CD8-positive, alpha-beta memory T cell (primary cell): ENCODE results near the gene MRPL50. TPM values are rescaled to one million over a fixed set of nuclear protein-coding genes. Genes with fewer than 3 reads are reported as not detected.

ENCODE experiments used
- CTCF ChIA-PET: fragments of 350-600 bp; sonication (Branson Sonifier 250); formaldehyde crosslinking; loops from one replicate; lab custom pipeline; 2021; ENCODE audit warnings: antibody characterized with exemption; lab: Charles Lee
- POLR2A ChIA-PET: fragments of 350-600 bp; sonication (Branson Sonifier 250); formaldehyde crosslinking; loops from one replicate; lab custom pipeline; 2021; ENCODE audit warnings: antibody characterized with exemption; lab: Charles Lee
- DNase-seq, 5 donors: peaks; one replicate each; pipeline versions ENCODE4 v3.0.0 to v3.0.0-alpha.2; 2020 to 2022; ENCODE audit warnings: mixed read lengths in 1 of 5
- H3K27ac ChIP-seq: one replicate; pipeline ENCODE4 v1.7.0; 2013; ENCODE audit warnings: low read depth, mild to moderate bottlenecking, low read length, moderate library complexity
- H3K27me3 ChIP-seq: 2 replicates; pipeline ENCODE4 v1.7.0; 2013; ENCODE audit warnings: low read length, mild to moderate bottlenecking; ENCODE audit not compliant: insufficient read depth, poor library complexity, severe bottlenecking
- H3K36me3 ChIP-seq: 2 replicates; pipeline ENCODE4 v1.7.0; 2013; ENCODE audit warnings: mild to moderate bottlenecking, low read length, moderate library complexity; ENCODE audit not compliant: insufficient read depth
- H3K4me1 ChIP-seq: 2 replicates; pipeline ENCODE4 v1.7.0; 2013; ENCODE audit warnings: mild to moderate bottlenecking, low read length, moderate library complexity; ENCODE audit not compliant: insufficient read depth
- H3K4me3 ChIP-seq: 2 replicates; pipeline ENCODE4 v1.7.0; 2013; ENCODE audit warnings: mild to moderate bottlenecking, low read length
- H3K9me3 ChIP-seq: 2 replicates; pipeline ENCODE4 v1.7.0; 2013; ENCODE audit warnings: mild to moderate bottlenecking, low read length
- H3K27ac Mint-ChIP-seq, 8 donors: one replicate each; pipeline ENCODE4 v1.8.0; 2020 to 2021; ENCODE audit warnings: mixed read lengths in 8 of 8, mild to moderate bottlenecking in 6 of 8, inconsistent platforms in 3 of 8, moderate library complexity in 3 of 8
- H3K27me3 Mint-ChIP-seq, 2 donors: one replicate each; pipeline ENCODE4 v1.8.0; 2020 to 2021; ENCODE audit warnings: mixed read lengths in 2 of 2, mild to moderate bottlenecking in 1 of 2, moderate library complexity in 1 of 2
- H3K36me3 Mint-ChIP-seq, 3 donors: one replicate each; pipeline ENCODE4 v1.8.0; 2020 to 2021; ENCODE audit warnings: mixed read lengths in 3 of 3, inconsistent platforms in 1 of 3, mild to moderate bottlenecking in 1 of 3
- H3K4me1 Mint-ChIP-seq, 3 donors: one replicate each; pipeline ENCODE4 v1.8.0; 2020 to 2021; ENCODE audit warnings: mixed read lengths in 3 of 3, inconsistent platforms in 1 of 3, mild to moderate bottlenecking in 1 of 3
- H3K4me3 Mint-ChIP-seq, 7 donors: one replicate each; pipeline ENCODE4 v1.8.0; 2020 to 2021; ENCODE audit warnings: mixed read lengths in 7 of 7, mild to moderate bottlenecking in 6 of 7, moderate library complexity in 4 of 7, inconsistent platforms in 2 of 7
- H3K9me3 Mint-ChIP-seq, 5 donors: one replicate each; pipeline ENCODE4 v1.8.0; 2020 to 2022; ENCODE audit warnings: mixed read lengths in 5 of 5, mild to moderate bottlenecking in 3 of 5, moderate library complexity in 2 of 5, inconsistent platforms in 1 of 5
- polyA plus RNA-seq: library from polyadenylated mRNA; unstranded; fragments of 300-500 nt; fragmentation: Illumina TruSeq; gene quantifications from one replicate; pipeline ENCODE4 v1.2.3, GENCODE V29; 2021
- total RNA-seq, 2 experiments: library from RNA; stranded (reverse); gene quantifications; one replicate each; pipeline ENCODE4 v1.2.3, GENCODE V29; 2021

MRPL50 gene
- total and polyA plus RNA-seq, 3 experiments from 2014 or later, result 13.0 to 16.4 (median 16.2) TPM

GRCh38 chr9:101427957-101428655 lies 29.7 kb upstream of the MRPL50 start:
- Mint-ChIP-seq H3K4me1 (no peaks in the 10 kb centered on the region), H3K27ac (no peak overlapping the region), H3K4me3 (no peak overlapping the region), H3K9me3 (peaks cover 0 to 8% (median 6%) of the 10 kb centered on the region in 5 donors), H3K36me3 (peaks cover 0 to 6% (median 0%) of the 10 kb centered on the region in 3 donors), H3K27me3 (peaks cover 7 to 12% of the 10 kb centered on the region in 2 donors)
- Histone ChIP-seq H3K9me3 (no peaks in the 10 kb centered on the region), H3K4me3 (no peak overlapping the region), H3K27me3 (no peaks in the 10 kb centered on the region), H3K27ac (no peak overlapping the region), H3K36me3 (no peaks in the 10 kb centered on the region), H3K4me1 (no peaks in the 10 kb centered on the region)
- ChIA-PET CTCF (interaction anchor here (0.6 kb wide), 1 partner anchor 40 kb away, joined by 3 read pairs; no protein-coding TSS in a partner anchor), POLR2A (no interaction called here)
- no peak for DNase-seq

GRCh38 chr9:101427358-101427757 lies 28.9 kb upstream of the MRPL50 start:
- DNase-seq, result no peak
- no peaks in the 10 kb centered on the region for H3K4me1 ChIP-seq
- Mint-ChIP-seq H3K4me3 (no peak overlapping the region), H3K36me3 (peaks cover 0 to 9% (median 0%) of the 10 kb centered on the region in 3 donors), H3K9me3 (peaks cover 0 to 11% (median 6%) of the 10 kb centered on the region in 5 donors), H3K27me3 (peaks cover 7 to 12% of the 10 kb centered on the region in 2 donors), H3K4me1 (no peaks in the 10 kb centered on the region), H3K27ac (no peak overlapping the region)
- CTCF ChIA-PET, result no interaction called here
- H3K4me3 ChIP-seq, result no peak overlapping the region
- H3K36me3 ChIP-seq, result no peaks in the 10 kb centered on the region
- H3K9me3 ChIP-seq, result no peaks in the 10 kb centered on the region
- H3K27me3 ChIP-seq, result no peaks in the 10 kb centered on the region
- POLR2A ChIA-PET, result no interaction called here
- no peak overlapping the region for H3K27ac ChIP-seq

- H3K27ac Mint-ChIP-seq, result no peak overlapping the region
- Histone ChIP-seq H3K27me3 (no peaks in the 10 kb centered on the region), H3K4me1 (no peaks in the 10 kb centered on the region), H3K27ac (no peak overlapping the region), H3K36me3 (no peaks in the 10 kb centered on the region), H3K4me3 (no peak overlapping the region), H3K9me3 (peaks cover 3% of the 10 kb centered on the region)
- H3K4me3 Mint-ChIP-seq, result no peak overlapping the region
- ChIA-PET POLR2A (no interaction called here), CTCF (no interaction called here)
- no peak for DNase-seq
- peaks cover 24 to 54% (median 35%) of the 10 kb centered on the region in 5 donors for H3K9me3 Mint-ChIP-seq
- H3K4me1 Mint-ChIP-seq, result no peaks in the 10 kb centered on the region
- H3K36me3 Mint-ChIP-seq, result peaks cover 4 to 40% (median 5%) of the 10 kb centered on the region in 3 donors
- peaks cover 0 to 2% of the 10 kb centered on the region in 2 donors for H3K27me3 Mint-ChIP-seq
Measured at GRCh38 chr9:101421653-101422065, 23.2 kb upstream of the MRPL50 start.

- no peak overlapping the region for H3K27ac ChIP-seq
- peaks cover 4 to 48% (median 5%) of the 10 kb centered on the region in 3 donors for H3K36me3 Mint-ChIP-seq
Measured at GRCh38 chr9:101419863-101420262, 21.4 kb upstream of the MRPL50 start.

GRCh38 chr9:101418518-101419430 lies 20.4 kb upstream of the MRPL50 start:
- peaks cover 5% of the 10 kb centered on the region for H3K9me3 ChIP-seq

More at GRCh38 chr9:101419863-101420262, 21.4 kb upstream of the MRPL50 start:
- Histone ChIP-seq H3K4me3 (no peak overlapping the region), H3K27me3 (no peaks in the 10 kb centered on the region), H3K4me1 (no peaks in the 10 kb centered on the region), H3K9me3 (peaks cover 3% of the 10 kb centered on the region), H3K36me3 (no peaks in the 10 kb centered on the region)
- no peak for DNase-seq
- Mint-ChIP-seq H3K27me3 (peaks cover 0 to 2% of the 10 kb centered on the region in 2 donors), H3K27ac (no peak overlapping the region), H3K4me3 (no peak overlapping the region), H3K4me1 (no peaks in the 10 kb centered on the region), H3K9me3 (peaks cover 31 to 67% (median 45%) of the 10 kb centered on the region in 5 donors)
- ChIA-PET CTCF (no interaction called here), POLR2A (no interaction called here)

GRCh38 chr9:101417977-101418376 lies 19.6 kb upstream of the MRPL50 start:
- H3K27me3 ChIP-seq, result no peaks in the 10 kb centered on the region
- ChIA-PET CTCF (no interaction called here), POLR2A (no interaction called here)
- peaks cover 0 to 3% of the 10 kb centered on the region in 2 donors for H3K27me3 Mint-ChIP-seq
- H3K4me1 ChIP-seq, result no peaks in the 10 kb centered on the region
- no peak overlapping the region for H3K4me3 Mint-ChIP-seq
- H3K9me3 Mint-ChIP-seq, result peaks cover 47 to 77% (median 55%) of the 10 kb centered on the region in 5 donors
- H3K27ac Mint-ChIP-seq, result no peak overlapping the region
- peaks cover 11% of the 10 kb centered on the region for H3K9me3 ChIP-seq
- H3K4me3 ChIP-seq, result no peak overlapping the region
- no peak for DNase-seq
- H3K36me3 Mint-ChIP-seq, result peaks cover 13 to 57% (median 14%) of the 10 kb centered on the region in 3 donors
- H3K36me3 ChIP-seq, result no peaks in the 10 kb centered on the region
- no peak overlapping the region for H3K27ac ChIP-seq
- H3K4me1 Mint-ChIP-seq, result no peaks in the 10 kb centered on the region

More at GRCh38 chr9:101418518-101419430, 20.4 kb upstream of the MRPL50 start:
- CTCF ChIA-PET, result no interaction called here
- peak overlapping the region in 1 of 8 donors; percentile 26 for H3K27ac Mint-ChIP-seq
- no peak for DNase-seq
- Histone ChIP-seq H3K36me3 (no peaks in the 10 kb centered on the region), H3K27ac (no peak overlapping the region), H3K27me3 (no peaks in the 10 kb centered on the region), H3K4me3 (no peak overlapping the region), H3K4me1 (no peaks in the 10 kb centered on the region)
- H3K4me1 Mint-ChIP-seq, result no peaks in the 10 kb centered on the region
- H3K27me3 Mint-ChIP-seq, result peaks cover 0 to 5% of the 10 kb centered on the region in 2 donors
- POLR2A ChIA-PET, result no interaction called here
- H3K4me3 Mint-ChIP-seq, result no peak overlapping the region
- H3K36me3 Mint-ChIP-seq, result peaks cover 9 to 57% (median 10%) of the 10 kb centered on the region in 3 donors
- peaks cover 39 to 76% (median 54%) of the 10 kb centered on the region in 5 donors for H3K9me3 Mint-ChIP-seq

GRCh38 chr9:101417389-101417788 lies 19.0 kb upstream of the MRPL50 start:
- no peak overlapping the region for H3K27ac Mint-ChIP-seq
- CTCF ChIA-PET, result no interaction called here
- Histone ChIP-seq H3K9me3 (peaks cover 15% of the 10 kb centered on the region), H3K27me3 (no peaks in the 10 kb centered on the region), H3K4me3 (no peak overlapping the region), H3K27ac (no peak overlapping the region), H3K36me3 (no peaks in the 10 kb centered on the region), H3K4me1 (no peaks in the 10 kb centered on the region)
- DNase-seq, result no peak
- H3K9me3 Mint-ChIP-seq, result peaks cover 51 to 80% (median 59%) of the 10 kb centered on the region in 5 donors
- no peaks in the 10 kb centered on the region for H3K4me1 Mint-ChIP-seq
- peaks cover 0 to 3% of the 10 kb centered on the region in 2 donors for H3K27me3 Mint-ChIP-seq
- POLR2A ChIA-PET, result no interaction called here
- no peak overlapping the region for H3K4me3 Mint-ChIP-seq
- peaks cover 16 to 62% (median 18%) of the 10 kb centered on the region in 3 donors for H3K36me3 Mint-ChIP-seq
